Activated T-cell treated with anti-CD3 and anti-CD28 coated beads for 1 hour (primary cell): ENCODE measurements around the gene ARHGAP21.
"Not testable (repeated sequence)": the region's sequence is repeated elsewhere in the genome, so short reads cannot be mapped to it uniquely, and the experiment has no call there.

Source experiments
- DNase-seq: peaks from one replicate; pipeline ENCODE4 v3.0.0-alpha.2; 2020; ENCODE audit warnings: low read depth

ARHGAP21 gene

DNA sequence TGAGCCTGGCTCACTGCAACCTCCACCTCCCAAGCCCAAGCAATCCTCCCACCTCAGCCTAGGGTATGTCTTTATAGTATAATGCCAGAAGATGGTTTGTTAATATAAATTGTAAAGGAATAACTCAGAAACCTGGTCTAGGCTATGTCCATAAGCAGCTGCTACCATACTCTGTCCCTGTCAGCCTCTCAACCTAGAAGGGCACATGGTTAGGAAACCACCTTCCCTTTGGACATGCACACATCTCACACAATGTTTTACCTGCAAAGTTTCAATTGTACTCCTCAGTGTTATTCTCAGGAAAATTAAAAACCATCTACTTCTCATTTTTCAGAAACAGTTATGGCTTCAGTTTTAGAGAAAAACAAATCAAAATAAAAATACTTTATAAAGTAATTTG is 40.1 kb downstream of the ARHGAP21 start:
- DNase-seq, result no peak

DNA sequence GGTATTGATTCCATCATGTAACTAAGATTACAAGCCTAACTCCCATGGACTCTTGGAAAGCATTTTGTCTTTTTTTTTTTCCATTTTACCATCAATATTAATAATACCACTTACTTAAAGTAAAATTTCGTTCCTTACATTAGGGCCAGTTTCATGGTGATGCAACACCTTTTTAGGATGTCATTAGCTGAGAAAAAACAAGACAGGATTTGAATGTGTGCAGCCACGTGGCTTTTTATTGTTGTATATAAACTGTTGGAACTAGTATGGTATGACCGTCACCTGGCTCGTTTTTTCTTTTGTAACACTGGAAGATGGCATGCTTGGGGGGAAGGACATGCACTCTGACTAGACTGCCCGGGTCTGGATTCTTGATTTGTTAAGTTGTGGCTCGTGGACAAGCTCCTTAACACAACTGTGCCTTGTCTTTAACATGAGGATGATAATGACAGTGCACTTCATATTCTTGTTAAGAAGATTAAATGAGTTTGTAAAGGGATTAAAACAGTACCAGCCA is 42.1 kb downstream of the ARHGAP21 start:
- no peak for DNase-seq

DNA sequence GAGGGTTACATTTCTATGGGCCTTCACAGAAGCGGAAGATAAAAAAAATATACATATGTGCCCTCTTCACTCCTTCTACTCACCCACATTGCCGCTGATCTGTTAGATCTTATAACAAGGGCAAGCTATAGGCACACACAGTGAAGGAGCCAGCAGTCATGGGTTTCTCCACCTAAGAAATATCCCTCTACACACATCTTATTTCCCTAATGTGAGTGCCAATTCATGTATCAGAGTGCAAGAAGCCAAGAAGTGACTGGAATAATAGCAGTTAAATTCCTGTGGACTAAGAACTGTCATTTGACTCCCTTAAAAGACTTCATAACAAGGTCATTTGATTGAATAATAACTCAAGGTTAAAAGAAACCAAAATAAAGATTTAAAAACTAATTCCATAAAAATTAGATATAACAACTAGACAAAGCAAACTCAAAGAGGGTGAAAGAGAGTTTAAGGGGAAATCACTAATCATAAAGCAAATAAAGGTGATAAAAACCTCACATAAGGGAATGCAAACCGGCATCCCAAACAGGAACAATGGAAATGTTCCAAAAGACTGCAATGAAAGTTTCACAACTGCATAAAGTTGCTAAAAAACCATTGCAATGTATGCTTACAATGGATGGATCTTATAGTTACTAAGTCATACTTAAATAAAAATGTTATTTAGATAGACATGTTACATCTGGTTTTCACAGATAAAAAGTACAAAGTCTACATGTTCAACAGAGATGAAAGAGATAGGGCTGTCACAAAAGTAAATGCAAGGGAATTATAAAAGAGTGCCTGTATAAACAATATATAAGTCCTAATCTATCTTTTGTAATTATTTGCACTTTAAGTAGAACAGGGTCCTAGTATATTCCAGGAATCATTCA is 42.8 kb downstream of the ARHGAP21 start:
- no peak for DNase-seq

DNA sequence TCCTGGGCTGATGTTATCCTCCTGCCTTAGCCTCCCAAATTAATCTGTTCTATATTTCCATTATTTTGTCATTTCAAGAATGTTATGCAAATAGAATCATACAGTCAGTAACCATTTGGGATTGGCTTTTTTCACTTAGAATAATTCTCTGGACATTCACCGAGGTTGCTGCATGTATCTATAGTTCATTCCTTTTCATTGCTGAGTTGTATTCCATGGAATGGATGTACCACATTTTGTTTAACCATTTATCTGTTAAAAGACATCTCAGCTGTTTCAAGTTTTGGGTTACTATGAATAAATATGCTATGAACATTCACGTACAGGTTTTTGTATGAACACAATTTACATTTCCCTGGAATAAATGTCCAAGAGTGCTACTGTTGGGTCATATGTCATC is 44.9 kb downstream of the ARHGAP21 start:
- no peak for DNase-seq

DNA sequence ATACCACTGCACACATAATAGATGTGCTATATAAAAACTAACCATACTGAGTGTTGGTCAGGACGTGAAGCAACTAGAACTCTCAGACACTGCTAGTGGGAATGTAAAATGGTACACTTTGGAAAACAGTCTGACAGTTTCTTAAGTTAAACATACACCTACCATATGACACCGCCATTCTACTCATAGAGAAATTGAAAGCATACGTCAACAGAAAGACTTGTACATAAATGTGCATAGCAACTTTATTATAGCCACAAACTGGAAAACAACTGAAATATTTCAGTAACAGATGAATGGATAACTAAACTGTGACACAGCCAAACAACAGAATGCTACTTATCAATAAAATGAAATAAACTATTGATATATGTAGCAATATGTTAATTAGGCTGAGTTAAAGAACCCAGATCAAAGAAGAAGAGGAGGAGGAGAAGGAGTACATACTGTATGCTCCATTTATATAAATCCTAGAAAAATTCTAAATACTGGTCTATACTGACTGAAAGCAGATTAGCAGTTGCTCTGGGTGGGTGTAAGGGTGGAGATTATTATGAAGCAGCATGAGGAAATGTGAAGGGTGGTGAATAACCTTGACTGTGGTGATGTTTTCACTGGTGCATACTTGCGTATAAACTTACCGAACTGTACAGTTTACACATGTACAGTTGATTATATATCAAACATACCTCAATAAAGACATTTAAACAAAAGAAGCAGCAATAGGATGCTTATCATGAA is 48.6 kb downstream of the ARHGAP21 start:
- DNase-seq, result no peak

DNA sequence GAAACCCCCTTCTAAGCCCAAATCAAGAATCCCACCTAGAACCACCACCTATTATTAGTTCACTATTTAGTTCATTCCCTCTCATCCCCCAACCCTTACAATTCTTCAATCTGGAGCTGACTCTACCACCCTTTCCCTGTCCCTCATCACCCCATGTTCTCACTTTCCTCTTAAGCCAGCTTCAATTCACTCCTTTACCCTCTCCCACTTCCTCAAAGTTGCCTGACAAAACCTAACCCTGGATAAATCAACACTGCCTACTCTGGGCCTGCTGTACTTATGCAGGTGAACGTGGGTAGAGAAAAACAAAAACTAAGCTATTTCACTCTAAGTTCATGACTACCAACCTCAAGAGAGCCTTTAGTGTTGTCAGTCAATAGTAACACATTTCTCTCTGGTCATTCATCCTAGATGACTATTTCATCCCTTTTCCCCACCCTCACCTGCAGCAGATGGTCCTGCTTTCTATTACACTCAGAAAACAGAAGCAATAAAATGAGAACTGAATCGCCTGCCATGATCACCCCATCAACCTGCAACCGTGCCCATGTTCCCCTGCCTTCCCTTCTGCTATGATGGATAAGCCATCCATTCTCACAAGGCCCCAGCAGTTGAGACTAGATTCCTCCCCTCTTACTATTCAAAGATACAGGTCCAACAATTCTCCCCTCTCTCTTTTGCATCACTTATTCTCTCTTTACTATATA is 52.6 kb downstream of the ARHGAP21 start:
- no peak for DNase-seq

DNA sequence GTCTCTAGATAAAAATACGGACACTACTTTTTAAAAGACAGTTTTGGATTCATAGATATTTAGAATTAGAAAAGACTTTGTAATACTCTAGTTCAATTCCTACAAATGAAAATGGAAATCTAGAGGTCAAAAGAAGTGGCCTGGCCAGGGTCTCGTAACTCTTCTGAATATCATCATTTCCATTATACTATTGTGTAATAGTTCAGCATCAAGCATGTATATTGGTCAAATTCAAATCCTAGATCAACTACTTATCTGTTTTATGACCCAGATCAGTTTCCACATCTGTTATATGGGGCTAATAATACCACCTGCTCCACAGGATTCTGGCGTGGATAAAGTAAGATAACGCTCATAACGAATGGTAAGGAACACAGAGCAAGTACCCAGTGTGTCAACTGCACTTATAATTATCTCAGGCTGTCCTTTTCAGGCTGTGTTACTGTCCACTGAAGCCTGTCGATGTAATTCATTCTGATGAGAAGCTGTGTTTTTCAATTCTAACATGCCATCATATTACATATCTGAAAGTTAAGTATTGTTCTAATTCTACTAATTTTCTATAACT is 54.3 kb downstream of the ARHGAP21 start:
- DNase-seq, result no peak

DNA sequence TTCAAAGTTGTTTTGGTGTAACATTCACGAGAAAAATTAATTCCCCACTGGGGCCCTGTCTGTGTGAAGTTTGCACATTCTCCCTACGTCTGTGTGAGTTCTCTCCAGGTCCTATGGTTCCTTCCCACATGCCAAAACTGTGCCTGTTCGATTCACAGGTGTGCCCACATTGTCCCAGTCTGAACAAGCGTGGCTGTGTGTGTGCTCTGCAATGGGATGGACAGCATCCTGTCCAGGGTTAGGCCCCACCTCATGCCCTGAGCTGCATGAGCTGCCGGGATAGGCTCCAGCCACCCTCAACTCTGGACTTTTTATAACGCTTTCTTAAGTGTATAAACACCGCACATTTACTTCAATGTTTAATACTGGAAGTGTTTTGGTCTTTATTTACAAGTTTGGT is 55.4 kb downstream of the ARHGAP21 start:
- no peak for DNase-seq

DNA sequence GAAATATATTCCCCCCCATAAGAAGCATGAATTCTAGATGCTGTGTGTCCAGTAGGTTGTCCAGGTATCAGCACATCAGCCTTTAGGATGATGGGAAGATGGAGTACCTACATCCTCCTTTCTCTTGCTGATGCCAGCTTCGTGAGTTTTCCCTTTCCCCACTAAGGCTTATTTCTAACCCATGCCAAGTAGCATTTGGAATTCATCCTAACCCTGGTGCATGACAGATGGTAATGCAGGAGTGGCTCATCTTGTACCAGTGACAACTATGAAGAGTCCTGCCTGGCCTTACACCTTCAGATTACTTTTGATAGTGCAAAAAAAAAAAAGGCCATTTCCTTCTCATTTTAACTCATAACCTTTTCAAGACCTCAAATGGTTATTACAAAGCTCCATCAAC is 58.7 kb downstream of the ARHGAP21 start:
- no peak for DNase-seq

DNA sequence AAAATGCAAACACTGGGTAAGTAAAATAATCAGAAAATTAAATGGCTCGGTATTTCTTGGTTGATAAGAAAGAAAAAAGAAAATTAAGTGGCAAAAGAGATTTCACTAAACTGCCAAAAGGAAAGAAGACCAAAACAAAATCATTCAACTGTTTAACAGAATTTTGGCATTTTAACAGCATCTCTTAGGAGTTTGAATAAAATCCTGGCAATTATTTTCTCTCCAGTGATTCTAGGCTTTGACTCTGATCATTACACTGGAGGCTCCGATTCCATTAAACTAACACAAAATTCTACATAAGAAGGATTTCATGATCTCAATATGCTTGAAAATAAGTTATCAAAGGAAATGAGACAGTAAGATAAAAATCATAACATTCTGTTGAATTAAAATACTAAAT is 62.3 kb downstream of the ARHGAP21 start:
- no peak for DNase-seq

DNA sequence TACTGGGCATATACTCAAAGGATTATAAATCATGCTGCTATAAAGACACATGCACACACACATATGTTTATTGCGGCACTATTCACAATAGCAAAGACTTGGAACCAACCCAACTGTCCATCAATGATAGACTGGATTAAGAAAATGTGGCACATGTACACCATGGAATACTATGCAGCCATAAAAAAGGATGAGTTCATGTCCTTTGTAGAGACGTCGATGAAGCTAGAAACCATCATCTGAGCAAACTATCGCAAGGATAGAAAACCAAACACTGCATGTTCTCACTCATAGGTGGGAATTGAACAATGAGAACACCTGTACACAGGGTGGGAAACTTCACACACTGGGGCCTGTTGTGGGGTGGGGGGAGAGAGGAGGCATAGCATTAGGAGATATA is 65.4 kb downstream of the ARHGAP21 start:
- not testable (repeated sequence) for DNase-seq

DNA sequence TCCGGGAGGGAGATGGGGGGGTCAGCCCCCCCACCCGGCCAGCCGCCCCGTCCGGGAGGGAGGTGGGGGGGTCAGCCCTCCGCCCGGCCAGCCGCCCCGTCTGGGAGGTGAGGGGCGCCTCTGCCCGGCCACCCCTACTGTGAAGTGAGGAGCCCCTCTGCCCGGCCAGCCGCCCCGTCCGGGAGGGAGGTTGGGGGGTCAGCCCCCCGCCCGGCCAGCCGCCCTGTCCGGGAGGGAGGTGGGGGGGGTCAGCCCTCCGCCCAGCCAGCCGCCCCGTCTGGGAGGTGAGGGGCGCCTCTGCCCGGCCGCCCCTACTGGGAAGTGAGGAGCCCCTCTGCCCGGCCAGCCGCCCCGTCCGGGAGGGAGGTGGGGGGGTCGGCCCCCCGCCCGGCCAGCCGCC is 67.4 kb downstream of the ARHGAP21 start:
- DNase-seq, result not testable (repeated sequence)

DNA sequence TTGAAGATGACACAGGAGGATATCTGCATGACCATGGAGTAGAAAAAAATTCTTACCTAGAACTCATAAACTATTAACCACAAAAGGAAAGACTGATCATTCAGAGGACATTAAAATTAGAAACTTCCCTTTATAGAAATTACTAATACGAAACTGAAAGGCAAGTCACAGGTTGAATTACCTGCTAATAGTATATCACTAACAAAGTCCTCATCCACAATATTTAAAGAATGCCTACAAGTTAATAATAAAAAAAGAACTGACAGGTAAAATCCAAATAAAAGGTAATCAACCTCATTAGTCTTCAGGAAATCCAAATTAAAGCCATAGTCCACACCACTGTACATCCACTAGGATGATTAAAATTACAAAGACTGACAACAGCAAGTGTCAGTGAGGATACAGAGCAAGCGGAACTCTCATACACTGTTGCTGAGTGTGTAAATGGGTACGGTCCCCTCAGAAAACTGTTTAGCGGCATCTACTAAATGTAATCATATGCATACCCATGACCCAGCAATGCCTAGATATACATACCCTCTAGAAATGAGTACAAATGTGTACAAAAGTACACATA is 71.2 kb downstream of the ARHGAP21 start:
- DNase-seq, result no peak

DNA sequence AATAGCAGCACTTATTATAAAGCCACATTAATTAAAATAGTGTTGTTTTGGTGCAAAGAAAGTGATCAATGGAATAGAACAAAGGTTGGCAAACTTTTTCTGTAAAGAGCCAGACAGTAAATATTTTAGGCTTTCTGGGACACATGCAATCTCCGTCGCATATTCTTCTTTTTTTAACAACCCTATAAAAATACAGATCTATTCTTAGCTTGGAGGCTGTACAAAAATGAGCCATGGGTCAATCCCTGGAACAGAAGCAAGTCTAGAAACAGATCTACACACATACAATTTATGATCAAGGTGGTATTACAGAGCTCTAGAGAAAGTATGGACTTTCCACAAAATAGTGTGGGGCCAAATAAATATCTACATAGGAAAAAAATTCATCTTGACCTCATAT is 71.8 kb downstream of the ARHGAP21 start:
- DNase-seq, result no peak

DNA sequence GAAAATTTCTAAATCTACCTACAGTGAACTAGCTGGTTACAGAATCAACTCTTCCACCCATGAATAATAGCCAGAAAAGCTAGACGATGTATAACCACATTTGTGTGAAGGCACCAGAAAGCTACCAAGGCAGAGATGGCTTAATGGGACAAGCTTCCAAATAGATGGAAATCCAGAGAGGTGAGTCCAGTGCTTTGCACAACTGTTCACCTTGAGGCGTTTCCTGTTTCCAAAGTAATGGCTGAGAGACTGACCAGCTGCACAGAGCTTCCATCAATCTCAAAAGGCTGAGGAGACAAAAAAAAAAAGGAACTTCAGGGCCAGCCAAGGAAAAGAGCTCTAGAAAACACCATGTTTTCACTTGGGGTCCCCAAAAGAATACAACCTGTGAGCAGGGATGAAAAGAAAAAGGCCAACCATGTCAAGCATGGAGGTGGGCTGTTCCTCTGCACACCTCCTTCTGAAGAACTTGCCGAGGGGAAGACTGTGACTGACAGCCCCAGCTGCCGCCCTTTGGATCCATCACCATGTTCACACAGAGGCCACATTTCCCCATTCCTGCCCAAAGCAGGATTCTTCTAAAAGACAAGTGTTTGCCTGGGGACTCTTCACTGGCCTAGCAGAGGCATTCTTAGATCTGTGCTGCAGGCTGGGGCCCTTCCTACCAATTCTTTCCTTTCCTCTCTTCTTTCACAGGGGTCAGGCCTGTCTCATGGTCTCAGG is 72.9 kb downstream of the ARHGAP21 start:
- no peak for DNase-seq

DNA sequence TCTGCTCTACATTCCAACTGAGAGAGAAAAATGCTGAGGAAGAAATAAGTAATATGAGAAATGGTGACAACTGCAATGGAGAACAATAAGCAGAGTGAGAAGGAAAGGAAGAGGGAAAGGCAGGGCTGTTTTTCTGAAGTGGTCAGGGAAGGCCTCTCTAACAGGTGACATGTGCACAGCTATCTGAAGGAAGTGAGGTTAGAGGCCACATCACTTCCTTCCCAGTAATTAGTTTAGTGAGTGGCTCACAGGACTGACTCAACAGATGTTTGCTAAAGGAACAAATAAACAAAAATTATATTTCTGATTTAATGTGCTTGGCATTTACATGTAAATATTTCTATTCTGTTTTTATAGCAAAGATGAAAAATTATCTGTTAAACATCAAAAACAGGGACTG is 77.9 kb downstream of the ARHGAP21 start:
- no peak for DNase-seq

DNA sequence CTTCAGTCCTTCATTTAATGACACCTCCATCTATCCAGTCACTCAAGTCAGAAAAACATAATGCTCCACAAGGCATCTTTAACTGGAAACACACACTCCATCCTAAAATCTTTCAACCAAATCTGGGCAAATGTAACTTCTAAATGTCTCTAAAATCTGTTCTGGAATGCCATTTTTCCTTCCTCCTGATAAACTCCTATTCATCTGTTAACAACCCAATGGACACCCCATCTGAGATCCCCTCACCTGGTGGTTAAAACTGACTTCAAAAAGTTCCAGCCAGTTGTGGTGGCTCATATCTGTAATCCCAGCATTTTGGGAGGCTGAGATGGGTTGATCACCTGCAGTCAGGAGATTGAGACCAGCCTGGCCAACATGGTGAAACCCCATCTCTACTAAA is 78.7 kb downstream of the ARHGAP21 start:
- no peak for DNase-seq

DNA sequence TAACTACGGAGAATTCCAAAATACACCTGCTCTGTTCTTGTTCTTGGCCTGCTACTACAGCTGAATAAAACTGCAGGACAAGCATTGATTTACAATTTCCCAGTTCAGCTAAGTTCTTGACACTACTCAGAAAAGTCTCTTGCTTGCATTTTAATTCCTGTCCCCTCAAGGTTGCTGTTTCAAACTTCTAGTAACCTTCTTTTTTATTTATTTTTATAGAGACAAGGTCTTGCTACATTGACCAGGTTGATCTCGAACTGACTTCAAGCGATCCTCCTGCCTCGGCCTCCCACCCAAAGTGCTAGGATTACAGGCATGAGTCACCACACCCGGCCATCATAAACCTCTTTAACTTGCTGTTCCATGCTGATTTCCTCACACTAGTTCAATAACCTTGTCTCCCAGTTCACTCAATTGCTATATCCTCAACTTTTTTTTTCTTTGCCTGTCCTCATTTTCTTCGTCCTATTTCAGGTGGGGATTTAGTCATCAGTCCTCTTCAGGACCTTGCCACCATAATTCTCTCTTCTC is 79.9 kb downstream of the ARHGAP21 start:
- DNase-seq, result no peak

DNA sequence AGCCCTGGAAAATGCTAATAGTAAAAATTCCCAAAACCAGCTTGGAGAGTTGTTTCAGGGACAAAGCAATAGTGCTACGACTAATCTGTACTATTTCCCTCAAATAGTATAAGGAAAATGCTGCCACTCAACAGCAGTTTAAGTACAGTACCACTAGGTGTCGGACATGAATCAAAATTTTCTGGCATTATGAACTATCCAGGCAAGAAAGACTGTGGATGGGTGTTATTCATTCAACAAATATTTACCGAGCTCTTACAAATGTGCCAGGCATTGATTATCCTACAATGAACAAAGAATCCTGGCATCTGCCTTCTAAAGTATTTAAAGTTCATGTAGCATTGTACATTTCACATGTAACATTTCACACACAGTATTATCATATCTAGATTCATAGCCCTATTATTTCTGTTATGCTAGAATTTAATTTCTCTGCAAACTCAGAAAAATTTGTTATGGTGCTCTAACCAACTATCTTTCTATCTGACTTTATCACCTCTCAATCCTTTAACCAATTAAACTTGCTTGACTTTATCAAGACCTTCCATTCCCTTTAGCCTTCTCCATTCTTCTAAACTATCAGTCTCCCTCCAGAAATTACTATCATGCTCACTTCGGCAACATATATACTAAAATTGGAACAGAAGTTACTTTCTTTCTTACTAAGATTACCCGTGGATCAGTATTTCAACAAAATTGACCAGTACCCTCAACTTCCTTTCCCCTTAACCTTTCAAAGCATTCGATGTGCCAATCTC is 80.6 kb downstream of the ARHGAP21 start:
- DNase-seq, result no peak

DNA sequence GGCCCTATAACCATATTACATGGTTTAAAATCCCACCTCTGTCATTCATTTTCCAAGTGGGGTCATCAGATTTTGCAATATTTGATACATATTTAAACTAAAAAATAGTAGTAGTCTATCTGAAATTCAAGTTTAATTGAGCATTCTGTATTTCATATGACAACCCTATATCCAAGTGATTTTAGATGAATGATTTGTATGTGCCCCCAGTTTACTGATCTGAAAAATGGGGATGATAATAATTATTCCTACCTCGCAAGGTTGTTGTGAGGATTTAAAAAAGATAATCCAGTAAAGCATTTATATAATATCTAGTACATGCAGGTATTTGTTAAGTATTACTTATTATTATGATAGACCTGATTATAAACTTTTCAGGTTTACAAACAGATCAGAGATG is 84.6 kb downstream of the ARHGAP21 start:
- no peak for DNase-seq
